A673 (cell line): Measurements from ENCODE around the gene GRIK4. TPM values are rescaled to one million over a fixed set of nuclear protein-coding genes. Genes with fewer than 3 reads are reported as not detected.

Experiments
- BruUV-seq: library from RNA; stranded (reverse); fragments of 400-500 nt; replicated peaks from 2 replicates; lab custom pipeline; 2021; lab: Mats Ljungman, UMichigan
- CTCF ChIA-PET: fragments of 300-600 bp; sonication (Branson Sonifier 250); formaldehyde crosslinking; loops from one replicate; lab custom pipeline; 2022; ENCODE audit warnings: antibody characterized with exemption; lab: Charles Lee
- POLR2A ChIA-PET: fragments of 300-600 bp; sonication (Branson Sonifier 250); formaldehyde crosslinking; loops from one replicate; lab custom pipeline; 2022; ENCODE audit warnings: antibody characterized with exemption; ENCODE audit not compliant: low non-redundant PET; lab: Charles Lee
- DNase-seq: peaks from one replicate; pipeline ENCODE4 v3.0.0-alpha.2; 2015; ENCODE audit warnings: low spot score
- H3K27ac ChIP-seq: fragments of 200-600 bp; sonication (generic); 2 replicates; pipeline ENCODE4 v1.5.1; 2016; ENCODE audit warnings: mixed run types, low read depth, mild to moderate bottlenecking, mixed read lengths, antibody characterized with exemption, low read length; ENCODE audit not compliant: poor library complexity, severe bottlenecking
- H3K27me3 ChIP-seq: fragments of 200-600 bp; sonication (generic); replicated peaks from 2 replicates; pipeline ENCODE4 v1.6.1; 2017; ENCODE audit warnings: mixed run types, low read depth, mild to moderate bottlenecking, mixed read lengths, antibody characterized with exemption, low read length; ENCODE audit not compliant: insufficient read depth, poor library complexity
- H3K36me3 ChIP-seq: fragments of 200-600 bp; sonication (generic); 2 replicates; pipeline ENCODE4 v1.6.1; 2016; ENCODE audit warnings: mixed run types, mild to moderate bottlenecking, mixed read lengths, antibody characterized with exemption, low read length; ENCODE audit not compliant: insufficient read depth, poor library complexity, severe bottlenecking
- H3K4me1 ChIP-seq: fragments of 200-600 bp; sonication (generic); 2 replicates; pipeline ENCODE4 v1.6.1; 2017; ENCODE audit warnings: mixed run types, mild to moderate bottlenecking, mixed read lengths, antibody characterized with exemption, low read length; ENCODE audit not compliant: insufficient read depth, poor library complexity, severe bottlenecking
- H3K4me3 ChIP-seq: fragments of 200-600 bp; sonication (generic); 2 replicates; pipeline ENCODE4 v1.5.1; 2016; ENCODE audit warnings: low read depth, mixed run types, mild to moderate bottlenecking, mixed read lengths, low read length; ENCODE audit not compliant: poor library complexity, severe bottlenecking
- H3K9me3 ChIP-seq: fragments of 200-600 bp; sonication (generic); 2 replicates; pipeline ENCODE4 v1.6.1; 2016; ENCODE audit warnings: mixed run types, low read depth, mild to moderate bottlenecking, mixed read lengths, antibody characterized with exemption, low read length; ENCODE audit not compliant: poor library complexity, severe bottlenecking
- EZH2 ChIP-seq: fragments of 200-600 bp; sonication (generic); IDR thresholded peaks from 2 replicates; pipeline ENCODE4 v1.6.1; 2017; ENCODE audit warnings: borderline replicate concordance, low read depth, mild to moderate bottlenecking, mixed read lengths, antibody characterized with exemption, low read length; ENCODE audit not compliant: poor library complexity, severe bottlenecking
- intact Hi-C: fragments of 100-400 bp; cut with micrococcal nuclease; formaldehyde crosslinking; loops from one replicate; pipeline ENCODE4 v1.10.0; 2022; ENCODE audit not compliant: unreplicated experiment
- total RNA-seq: library from RNA; stranded (reverse); gene quantifications from 2 replicates; pipeline ENCODE4 v1.2.3, GENCODE V29; 2021
- TF ChIP-seq, protein P1 (sequence below): fragments of 300-800, 200-600 bp; sonication (generic); conservative IDR thresholded peaks from 2 replicates; pipeline ENCODE4 v1.5.1; 2017; ENCODE audit warnings: low read depth, mild to moderate bottlenecking, antibody characterized with exemption, low read length, moderate library complexity, mixed read lengths

GRIK4 gene
- total RNA-seq, 1 experiment from 2014 or later = not detected

DNA sequence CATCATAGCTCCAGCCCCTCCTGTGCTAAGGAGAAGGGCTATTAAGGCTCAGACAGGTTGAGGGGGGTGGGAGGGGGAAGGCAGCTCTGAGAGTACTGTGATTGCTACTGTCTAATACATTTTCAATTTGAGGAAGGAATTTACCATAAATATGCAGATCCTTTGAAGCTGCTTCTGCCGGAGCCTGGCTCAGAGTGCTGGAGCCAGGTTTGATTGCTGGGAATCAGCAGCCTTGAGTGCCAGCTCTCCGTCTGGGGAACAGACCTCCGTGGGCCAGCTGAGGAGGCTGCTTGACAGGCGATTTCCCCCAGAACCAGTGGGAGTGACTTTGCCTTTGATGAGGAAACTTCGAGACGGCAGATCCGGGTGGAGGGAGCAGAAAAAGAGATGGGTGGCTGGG lies 370.6 kb downstream of the GRIK4 start:
- CTCF ChIA-PET = no interaction called here
- intact Hi-C loops = no loop called here

DNA sequence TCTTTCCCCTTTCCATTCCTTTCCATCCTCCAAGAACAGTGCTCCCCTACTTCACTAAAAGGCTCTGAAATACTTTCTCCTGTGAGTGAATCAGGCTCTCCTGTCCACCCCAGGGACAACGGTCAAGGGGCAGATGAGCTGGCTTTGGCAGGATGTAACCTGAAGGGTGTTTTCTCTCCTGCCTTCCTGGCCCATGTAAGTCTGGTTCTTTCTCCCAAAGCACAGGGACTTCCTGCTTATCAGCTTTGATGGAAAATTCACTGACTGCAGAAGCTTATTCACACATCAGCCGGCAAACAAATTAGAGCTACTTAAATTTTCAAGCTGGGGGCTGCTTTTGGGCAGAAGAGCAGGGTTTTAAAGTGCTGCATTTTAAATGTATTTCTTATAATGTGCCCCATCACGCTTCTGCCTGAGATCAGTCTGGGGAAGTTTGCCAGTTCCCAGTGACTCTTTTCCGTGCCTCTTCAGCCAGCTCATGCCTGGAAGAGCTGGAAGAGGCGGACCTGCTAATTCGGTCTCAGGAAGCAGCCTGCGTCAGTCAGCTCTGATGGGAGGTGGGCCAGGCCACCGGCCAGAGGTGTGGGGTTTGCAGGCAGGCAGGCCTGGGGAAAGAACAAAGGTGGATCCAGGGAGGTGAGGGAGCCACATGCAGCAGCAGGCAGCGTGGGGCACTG lies 372.0 kb downstream of the GRIK4 start:
- H3K4me1 ChIP-seq = no peaks in the 10 kb centered on the region
- H3K9me3 ChIP-seq = no peaks in the 10 kb centered on the region
- CTCF ChIA-PET = no interaction called here
- no TSS peak for BruUV-seq
- TF ChIP-seq, protein P1, sequence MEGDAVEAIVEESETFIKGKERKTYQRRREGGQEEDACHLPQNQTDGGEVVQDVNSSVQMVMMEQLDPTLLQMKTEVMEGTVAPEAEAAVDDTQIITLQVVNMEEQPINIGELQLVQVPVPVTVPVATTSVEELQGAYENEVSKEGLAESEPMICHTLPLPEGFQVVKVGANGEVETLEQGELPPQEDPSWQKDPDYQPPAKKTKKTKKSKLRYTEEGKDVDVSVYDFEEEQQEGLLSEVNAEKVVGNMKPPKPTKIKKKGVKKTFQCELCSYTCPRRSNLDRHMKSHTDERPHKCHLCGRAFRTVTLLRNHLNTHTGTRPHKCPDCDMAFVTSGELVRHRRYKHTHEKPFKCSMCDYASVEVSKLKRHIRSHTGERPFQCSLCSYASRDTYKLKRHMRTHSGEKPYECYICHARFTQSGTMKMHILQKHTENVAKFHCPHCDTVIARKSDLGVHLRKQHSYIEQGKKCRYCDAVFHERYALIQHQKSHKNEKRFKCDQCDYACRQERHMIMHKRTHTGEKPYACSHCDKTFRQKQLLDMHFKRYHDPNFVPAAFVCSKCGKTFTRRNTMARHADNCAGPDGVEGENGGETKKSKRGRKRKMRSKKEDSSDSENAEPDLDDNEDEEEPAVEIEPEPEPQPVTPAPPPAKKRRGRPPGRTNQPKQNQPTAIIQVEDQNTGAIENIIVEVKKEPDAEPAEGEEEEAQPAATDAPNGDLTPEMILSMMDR = no peak
- no peak for TF ChIP-seq EZH2
- POLR2A ChIA-PET = interaction anchor here (0.6 kb wide), 1 partner anchor 15 kb away, joined by 4 read pairs; no protein-coding TSS in a partner anchor
- no peak overlapping the region for H3K4me3 ChIP-seq
- DNase-seq = no peak
- intact Hi-C loops = no loop called here
- peaks cover 70% of the 10 kb centered on the region for H3K27me3 ChIP-seq
- H3K36me3 ChIP-seq = no peaks in the 10 kb centered on the region
- no peak overlapping the region for H3K27ac ChIP-seq

More for the DNA sequence above, 370.6 kb downstream of the GRIK4 start:
- Histone ChIP-seq H3K27ac (no peak overlapping the region), H3K4me1 (no peaks in the 10 kb centered on the region), H3K4me3 (no peak overlapping the region), H3K9me3 (no peaks in the 10 kb centered on the region), H3K36me3 (no peaks in the 10 kb centered on the region), H3K27me3 (peaks cover 73% of the 10 kb centered on the region)
- TF ChIP-seq, protein P1 = no peak
- TF ChIP-seq EZH2 = no peak
- POLR2A ChIA-PET = interaction anchor here (0.5 kb wide), 1 partner anchor 43 kb away, joined by 4 read pairs; no protein-coding TSS in a partner anchor
- no peak for DNase-seq
- no TSS peak for BruUV-seq

DNA sequence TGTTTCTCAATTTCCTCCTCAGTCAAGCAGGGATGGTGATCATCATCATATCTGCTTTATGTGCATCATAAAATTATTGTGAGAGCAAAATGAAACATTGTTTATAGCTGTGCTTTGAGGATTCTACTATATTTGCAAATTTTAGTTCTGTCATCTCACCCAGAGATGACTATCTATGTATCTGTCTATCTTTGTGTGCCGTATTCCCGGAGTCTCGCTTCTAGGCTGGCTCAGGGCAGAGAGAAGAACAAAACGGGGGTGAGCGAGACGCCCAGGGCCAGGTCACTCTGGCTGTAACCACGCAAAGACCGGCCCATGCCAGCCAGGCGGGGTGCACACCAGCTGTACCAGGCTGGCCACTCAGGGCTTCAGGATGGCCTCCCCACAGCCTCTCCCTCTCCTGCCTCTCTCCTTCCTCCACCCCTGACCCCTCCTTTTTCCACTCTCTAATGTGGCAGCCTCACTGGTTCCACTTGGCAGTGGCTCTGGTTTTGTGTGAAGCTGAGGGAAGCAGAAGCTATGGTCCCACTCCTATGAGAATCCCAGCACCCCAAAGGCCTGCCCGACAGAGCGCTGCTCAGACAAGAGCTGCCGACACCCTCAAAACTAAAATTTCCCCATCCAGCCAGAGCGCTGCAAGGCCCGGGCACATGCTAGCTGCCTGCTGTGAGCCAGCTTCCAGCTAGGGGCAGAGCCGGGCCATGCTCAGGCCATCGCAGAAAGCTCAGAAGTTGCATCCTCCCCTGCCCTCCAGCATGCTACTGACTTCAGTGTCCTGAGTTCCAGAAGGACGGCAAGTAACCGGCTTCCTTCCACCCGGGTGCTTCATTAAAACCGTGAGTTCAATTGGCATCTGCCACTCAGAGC lies 372.8 kb downstream of the GRIK4 start:
- intact Hi-C loops = no loop called here
- Histone ChIP-seq H3K4me1 (no peaks in the 10 kb centered on the region), H3K27ac (no peak overlapping the region), H3K36me3 (no peaks in the 10 kb centered on the region), H3K4me3 (no peak overlapping the region), H3K27me3 (peaks cover 66% of the 10 kb centered on the region), H3K9me3 (no peaks in the 10 kb centered on the region)
- no TSS peak for BruUV-seq
- TF ChIP-seq, protein P1 = no peak
- no peak for TF ChIP-seq EZH2
- ChIA-PET CTCF (no interaction called here), POLR2A (no interaction called here)
- DNase-seq = no peak
